Tibial artery (tissue), 4 donors: ENCODE data around the gene HTR5A.

Experiments used
- DNase-seq, 2 donors: peaks; one replicate each; pipeline ENCODE4 v3.0.0-alpha.2; 2019
- H3K27ac ChIP-seq, 2 donors: fragments of 200-600 bp; sonication (generic) in 1 of 2; 1 replicate in 1 of 2; 2 replicates in 1 of 2; pipeline ENCODE4 v1.5.1; 2018 to 2019; ENCODE audit warnings: mild to moderate bottlenecking in 1 of 2
- H3K27me3 ChIP-seq, 2 donors: fragments of 200-600 bp; sonication (generic) in 1 of 2; one replicate each; pipeline versions ENCODE4 v1.5.1 to v1.6.0; 2016 to 2019
- H3K36me3 ChIP-seq, 3 donors: fragments of 200-600 bp; sonication (generic) in 2 of 3; one replicate each; pipeline ENCODE4 v1.5.1; 2016 to 2019; ENCODE audit warnings: mild to moderate bottlenecking in 2 of 3
- H3K4me1 ChIP-seq, 4 donors: fragments of 200-600 bp; sonication (generic) in 2 of 4; 1 replicate in 3 of 4; 2 replicates in 1 of 4; pipeline ENCODE4 v1.5.1; 2016 to 2019
- H3K4me3 ChIP-seq, 2 donors: fragments of 200-600 bp; sonication (generic) in 1 of 2; 1 replicate in 1 of 2; 2 replicates in 1 of 2; pipeline ENCODE4 v1.5.1; 2018 to 2019; ENCODE audit warnings: mild to moderate bottlenecking in 2 of 2
- H3K9me3 ChIP-seq, 3 donors: fragments of 200-600 bp; sonication (generic) in 1 of 3; one replicate each; pipeline ENCODE4 v1.5.1; 2016 to 2019
- intact Hi-C: fragments of 100-400 bp; cut with DNase I; formaldehyde crosslinking; loops from one replicate; pipeline ENCODE4 v1.15.0; 2023; ENCODE audit warnings: low total_unique reads
- TF ChIP-seq, protein P1 (sequence below), 2 experiments: fragments of 200-600 bp in 1 of 2; fragments of 450-650 bp in 1 of 2; IDR thresholded peaks; one replicate each; pipeline ENCODE4 v1.5.1; 2017 to 2019; ENCODE audit warnings: antibody characterized with exemption in 2 of 2, mild to moderate bottlenecking in 1 of 2, moderate library complexity in 1 of 2

The HTR5A gene

GRCh38 chr7:155119801-155120382 is 49.8 kb downstream of the HTR5A start:
- no peaks in the 10 kb centered on the region for H3K36me3 ChIP-seq
- intact Hi-C loops: no loop called here
- no peaks in the 10 kb centered on the region for H3K4me1 ChIP-seq
- H3K9me3 ChIP-seq: peaks cover 0 to 9% (median 0%) of the 10 kb centered on the region in 3 donors
- H3K27ac ChIP-seq: no peak overlapping the region
- DNase-seq: no peak
- no peak overlapping the region for H3K4me3 ChIP-seq
- TF ChIP-seq, protein P1, sequence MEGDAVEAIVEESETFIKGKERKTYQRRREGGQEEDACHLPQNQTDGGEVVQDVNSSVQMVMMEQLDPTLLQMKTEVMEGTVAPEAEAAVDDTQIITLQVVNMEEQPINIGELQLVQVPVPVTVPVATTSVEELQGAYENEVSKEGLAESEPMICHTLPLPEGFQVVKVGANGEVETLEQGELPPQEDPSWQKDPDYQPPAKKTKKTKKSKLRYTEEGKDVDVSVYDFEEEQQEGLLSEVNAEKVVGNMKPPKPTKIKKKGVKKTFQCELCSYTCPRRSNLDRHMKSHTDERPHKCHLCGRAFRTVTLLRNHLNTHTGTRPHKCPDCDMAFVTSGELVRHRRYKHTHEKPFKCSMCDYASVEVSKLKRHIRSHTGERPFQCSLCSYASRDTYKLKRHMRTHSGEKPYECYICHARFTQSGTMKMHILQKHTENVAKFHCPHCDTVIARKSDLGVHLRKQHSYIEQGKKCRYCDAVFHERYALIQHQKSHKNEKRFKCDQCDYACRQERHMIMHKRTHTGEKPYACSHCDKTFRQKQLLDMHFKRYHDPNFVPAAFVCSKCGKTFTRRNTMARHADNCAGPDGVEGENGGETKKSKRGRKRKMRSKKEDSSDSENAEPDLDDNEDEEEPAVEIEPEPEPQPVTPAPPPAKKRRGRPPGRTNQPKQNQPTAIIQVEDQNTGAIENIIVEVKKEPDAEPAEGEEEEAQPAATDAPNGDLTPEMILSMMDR (IDR thresholded peaks at IDR 0.05): no peak
- H3K27me3 ChIP-seq: no peaks in the 10 kb centered on the region

- TF ChIP-seq, protein P1 (IDR thresholded peaks at IDR 0.05): no peak
- no peaks in the 10 kb centered on the region for H3K4me1 ChIP-seq
- no peak overlapping the region for H3K27ac ChIP-seq
- H3K36me3 ChIP-seq: no peaks in the 10 kb centered on the region
- H3K4me3 ChIP-seq: no peak overlapping the region
- H3K9me3 ChIP-seq: peaks cover 0 to 9% (median 0%) of the 10 kb centered on the region in 3 donors
- no peak for DNase-seq
- intact Hi-C loops: no loop called here
- no peaks in the 10 kb centered on the region for H3K27me3 ChIP-seq
Measured at GRCh38 chr7:155120460-155120859, 50.3 kb downstream of the HTR5A start.

DNA sequence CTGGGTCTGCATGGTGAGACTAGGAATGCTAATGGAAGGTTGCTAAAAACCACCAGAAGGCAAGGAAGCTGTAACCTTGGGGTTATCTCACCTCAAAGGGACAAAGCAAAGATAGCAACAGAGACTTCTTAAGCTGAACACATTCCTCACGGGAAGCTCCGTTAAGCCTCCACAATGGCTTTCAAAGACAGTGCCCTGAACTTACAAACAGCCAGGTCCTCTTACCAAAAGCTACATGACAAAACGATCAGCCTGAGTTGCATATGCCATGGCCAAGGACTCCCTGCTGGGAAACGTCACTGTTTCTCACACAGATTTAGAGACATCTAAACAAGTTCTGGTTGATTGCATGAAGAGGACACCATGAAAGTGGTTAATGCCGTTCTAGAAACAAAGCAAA is 52.7 kb downstream of the HTR5A start:
- intact Hi-C loops: no loop called here
- Histone ChIP-seq H3K27ac (no peak overlapping the region), H3K36me3 (no peaks in the 10 kb centered on the region), H3K9me3 (peaks cover 0 to 9% (median 0%) of the 10 kb centered on the region in 3 donors), H3K4me1 (no peaks in the 10 kb centered on the region), H3K27me3 (no peaks in the 10 kb centered on the region), H3K4me3 (no peak overlapping the region)
- TF ChIP-seq, protein P1 (IDR thresholded peaks at IDR 0.05): no peak
- no peak for DNase-seq

DNA sequence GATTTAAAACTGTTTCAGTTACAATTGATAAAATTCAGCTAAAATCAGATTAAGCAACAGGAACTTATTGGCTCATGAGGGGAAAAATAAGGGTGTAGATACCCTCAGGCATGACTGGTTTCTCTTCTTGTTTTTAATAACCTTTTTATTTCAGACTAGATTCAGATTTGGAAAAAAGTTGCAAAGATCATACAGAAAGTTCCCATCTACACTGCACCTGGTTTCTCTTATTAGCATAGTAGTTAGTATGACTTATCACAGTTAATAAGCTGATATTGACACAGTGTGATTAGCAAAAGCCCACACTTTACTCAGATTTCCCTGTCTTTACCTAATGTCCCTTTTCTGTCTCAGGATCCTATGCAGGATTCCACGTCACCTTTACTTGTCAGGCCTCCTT is 53.3 kb downstream of the HTR5A start:
- H3K27ac ChIP-seq: no peak overlapping the region
- intact Hi-C loops: no loop called here
- no peaks in the 10 kb centered on the region for H3K4me1 ChIP-seq
- TF ChIP-seq, protein P1 (IDR thresholded peaks at IDR 0.05): no peak
- no peak overlapping the region for H3K4me3 ChIP-seq
- DNase-seq: no peak
- peaks cover 0 to 9% (median 0%) of the 10 kb centered on the region in 3 donors for H3K9me3 ChIP-seq
- H3K27me3 ChIP-seq: no peaks in the 10 kb centered on the region
- H3K36me3 ChIP-seq: no peaks in the 10 kb centered on the region

DNA sequence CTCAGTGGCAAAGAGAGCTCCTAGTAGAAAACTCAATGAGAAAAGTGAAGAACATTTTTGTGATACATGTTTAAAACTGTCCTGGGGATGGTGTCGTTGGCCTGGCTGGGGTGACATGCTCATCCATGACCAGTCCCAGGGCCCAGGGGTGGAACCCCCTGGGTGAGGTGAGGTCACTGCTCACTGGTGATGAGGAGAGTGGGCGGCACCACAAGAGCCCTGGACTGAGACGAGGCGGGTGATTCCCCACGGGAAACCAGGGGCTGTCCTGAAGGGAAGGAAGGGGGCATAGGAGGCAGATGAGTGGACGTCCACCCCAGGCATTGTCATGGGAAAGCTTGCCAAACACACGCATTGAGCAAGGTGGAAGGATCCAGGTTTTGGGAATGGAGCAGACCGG is 54.6 kb downstream of the HTR5A start:
- intact Hi-C loops: no loop called here
- H3K27me3 ChIP-seq: no peaks in the 10 kb centered on the region
- TF ChIP-seq, protein P1 (IDR thresholded peaks at IDR 0.05): no peak
- DNase-seq: no peak
- H3K4me3 ChIP-seq: no peak overlapping the region
- H3K9me3 ChIP-seq: peaks cover 0 to 9% (median 0%) of the 10 kb centered on the region in 3 donors
- H3K27ac ChIP-seq: no peak overlapping the region
- H3K4me1 ChIP-seq: no peaks in the 10 kb centered on the region
- no peaks in the 10 kb centered on the region for H3K36me3 ChIP-seq

GRCh38 chr7:155129186-155129585 is 59.1 kb downstream of the HTR5A start:
- Histone ChIP-seq H3K27ac (no peak overlapping the region), H3K9me3 (no peaks in the 10 kb centered on the region), H3K27me3 (no peaks in the 10 kb centered on the region), H3K36me3 (no peaks in the 10 kb centered on the region), H3K4me1 (no peaks in the 10 kb centered on the region), H3K4me3 (no peak overlapping the region)
- no peak for DNase-seq
- intact Hi-C loops: no loop called here
- TF ChIP-seq, protein P1 (IDR thresholded peaks at IDR 0.05): no peak
